K562 (cell line): ENCODE results near the gene MINPP1.

ENCODE experiments used
- BRCA1 ChIP-seq, 2 experiments: fragments of 450-650 bp in 1 of 2; sonication (generic) in 1 of 2; formaldehyde crosslinking in 1 of 2; IDR thresholded peaks; 2 replicates each; pipeline versions ENCODE4 v1.5.0 to v1.6.1; 2017 to 2020; ENCODE audit warnings: mild to moderate bottlenecking in 1 of 2, missing genetic modification reagents in 1 of 2
- EP300 ChIP-seq: IDR thresholded peaks from 2 replicates; pipeline ENCODE4 v1.6.1; 2012; ENCODE audit warnings: low read length, improper control_type of control experiment
- KLF13 ChIP-seq: fragments of 450-650 bp; IDR thresholded peaks from 2 replicates; pipeline ENCODE4 v1.6.1; 2016; ENCODE audit warnings: missing genetic modification characterization, low read depth, mild to moderate bottlenecking, missing compliant biosample characterization, moderate library complexity, borderline replicate concordance
- POLR2A ChIP-seq: fragments of 450-650 bp; conservative IDR thresholded peaks from 2 replicates; pipeline ENCODE4 v1.6.1; 2016
- POLR2AphosphoS5 ChIP-seq: IDR thresholded peaks from 2 replicates; pipeline ENCODE4 v1.6.1; 2011; ENCODE audit warnings: mild to moderate bottlenecking, low read depth, low read length, moderate library complexity; ENCODE audit not compliant: control insufficient read depth, insufficient read depth
- SRF ChIP-seq, 2 experiments: fragments of 250-450, 450-650 bp in 1 of 2; sonication (Bioruptor Pico) in 1 of 2; sonication (generic) in 1 of 2; formaldehyde crosslinking; IDR thresholded peaks; 2 replicates each; pipeline versions ENCODE4 v1.5.0 to v1.5.1; 2020 to 2022; ENCODE audit warnings: mild to moderate bottlenecking in 1 of 2, missing genetic modification reagents in 1 of 2
- TF ChIP-seq, protein P1 (sequence below): sonication (generic); formaldehyde crosslinking; IDR thresholded peaks from 2 replicates; pipeline ENCODE4 v1.8.0; 2022; ENCODE audit warnings: mild to moderate bottlenecking, missing genetic modification reagents, borderline replicate concordance
- TF ChIP-seq, protein P2 (sequence below), 3 experiments: IDR thresholded peaks in 2 of 3; conservative IDR thresholded peaks in 1 of 3; 2 replicates each; pipeline ENCODE4 v1.5.1; 2011 to 2012; ENCODE audit warnings: low read length in 3 of 3, mild to moderate bottlenecking in 3 of 3, control low read depth in 2 of 3, improper control_type of control experiment in 1 of 3, inconsistent platforms in 1 of 3, low read depth in 1 of 3, mixed read lengths in 1 of 3, moderate library complexity in 1 of 3; ENCODE audit not compliant: insufficient read depth in 2 of 3
- TF ChIP-seq, protein P3 (sequence below): sonication (generic); formaldehyde crosslinking; IDR thresholded peaks from 2 replicates; pipeline ENCODE4 v1.8.1; 2023; ENCODE audit warnings: mild to moderate bottlenecking, missing genetic modification reagents

DNA sequence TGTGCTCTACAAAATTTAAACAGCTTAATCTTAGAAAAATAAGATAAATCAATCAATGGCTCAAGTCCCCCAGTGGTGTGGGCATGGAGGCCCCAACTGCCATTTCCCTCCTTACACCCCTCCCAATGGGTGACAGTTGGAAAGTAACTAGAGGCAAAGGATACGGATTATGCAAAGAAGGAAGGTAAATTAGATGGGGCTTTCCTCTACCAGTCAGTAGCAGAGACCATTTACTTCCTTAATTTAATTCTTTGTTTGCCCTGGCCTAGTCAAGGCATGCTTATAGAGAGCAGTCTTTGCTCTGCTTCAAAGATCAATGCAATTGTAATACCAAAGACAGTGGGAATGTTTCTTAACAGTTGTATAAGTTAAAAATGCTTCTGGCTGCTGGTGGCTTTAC, 91.7 kb downstream of the MINPP1 start:
- TF ChIP-seq, protein P1, sequence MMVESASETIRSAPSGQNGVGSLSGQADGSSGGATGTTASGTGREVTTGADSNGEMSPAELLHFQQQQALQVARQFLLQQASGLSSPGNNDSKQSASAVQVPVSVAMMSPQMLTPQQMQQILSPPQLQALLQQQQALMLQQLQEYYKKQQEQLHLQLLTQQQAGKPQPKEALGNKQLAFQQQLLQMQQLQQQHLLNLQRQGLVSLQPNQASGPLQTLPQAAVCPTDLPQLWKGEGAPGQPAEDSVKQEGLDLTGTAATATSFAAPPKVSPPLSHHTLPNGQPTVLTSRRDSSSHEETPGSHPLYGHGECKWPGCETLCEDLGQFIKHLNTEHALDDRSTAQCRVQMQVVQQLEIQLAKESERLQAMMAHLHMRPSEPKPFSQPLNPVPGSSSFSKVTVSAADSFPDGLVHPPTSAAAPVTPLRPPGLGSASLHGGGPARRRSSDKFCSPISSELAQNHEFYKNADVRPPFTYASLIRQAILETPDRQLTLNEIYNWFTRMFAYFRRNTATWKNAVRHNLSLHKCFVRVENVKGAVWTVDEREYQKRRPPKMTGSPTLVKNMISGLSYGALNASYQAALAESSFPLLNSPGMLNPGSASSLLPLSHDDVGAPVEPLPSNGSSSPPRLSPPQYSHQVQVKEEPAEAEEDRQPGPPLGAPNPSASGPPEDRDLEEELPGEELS (CRISPR knock-in tag), result no peak
- TF ChIP-seq EP300 (no peak), POLR2AphosphoS5 (no peak), KLF13 (tag) (no peak), BRCA1 (IDR thresholded peaks at IDR 0.05) (no peak), BRCA1 (CRISPR knock-in tag; IDR thresholded peaks at IDR 0.05) (no peak), POLR2A (no peak), SRF (CRISPR knock-in tag; IDR thresholded peaks at IDR 0.05) (no peak)
- TF ChIP-seq, protein P2, sequence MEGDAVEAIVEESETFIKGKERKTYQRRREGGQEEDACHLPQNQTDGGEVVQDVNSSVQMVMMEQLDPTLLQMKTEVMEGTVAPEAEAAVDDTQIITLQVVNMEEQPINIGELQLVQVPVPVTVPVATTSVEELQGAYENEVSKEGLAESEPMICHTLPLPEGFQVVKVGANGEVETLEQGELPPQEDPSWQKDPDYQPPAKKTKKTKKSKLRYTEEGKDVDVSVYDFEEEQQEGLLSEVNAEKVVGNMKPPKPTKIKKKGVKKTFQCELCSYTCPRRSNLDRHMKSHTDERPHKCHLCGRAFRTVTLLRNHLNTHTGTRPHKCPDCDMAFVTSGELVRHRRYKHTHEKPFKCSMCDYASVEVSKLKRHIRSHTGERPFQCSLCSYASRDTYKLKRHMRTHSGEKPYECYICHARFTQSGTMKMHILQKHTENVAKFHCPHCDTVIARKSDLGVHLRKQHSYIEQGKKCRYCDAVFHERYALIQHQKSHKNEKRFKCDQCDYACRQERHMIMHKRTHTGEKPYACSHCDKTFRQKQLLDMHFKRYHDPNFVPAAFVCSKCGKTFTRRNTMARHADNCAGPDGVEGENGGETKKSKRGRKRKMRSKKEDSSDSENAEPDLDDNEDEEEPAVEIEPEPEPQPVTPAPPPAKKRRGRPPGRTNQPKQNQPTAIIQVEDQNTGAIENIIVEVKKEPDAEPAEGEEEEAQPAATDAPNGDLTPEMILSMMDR (IDR thresholded peaks at IDR 0.05 in 2 of 3, conservative IDR thresholded peaks at IDR 0.05 in 1 of 3; ENCODE audit: insufficient read depth in 2 of 3, low read depth in 1 of 3, low read length in 3 of 3), result no peak
- TF ChIP-seq, protein P3, sequence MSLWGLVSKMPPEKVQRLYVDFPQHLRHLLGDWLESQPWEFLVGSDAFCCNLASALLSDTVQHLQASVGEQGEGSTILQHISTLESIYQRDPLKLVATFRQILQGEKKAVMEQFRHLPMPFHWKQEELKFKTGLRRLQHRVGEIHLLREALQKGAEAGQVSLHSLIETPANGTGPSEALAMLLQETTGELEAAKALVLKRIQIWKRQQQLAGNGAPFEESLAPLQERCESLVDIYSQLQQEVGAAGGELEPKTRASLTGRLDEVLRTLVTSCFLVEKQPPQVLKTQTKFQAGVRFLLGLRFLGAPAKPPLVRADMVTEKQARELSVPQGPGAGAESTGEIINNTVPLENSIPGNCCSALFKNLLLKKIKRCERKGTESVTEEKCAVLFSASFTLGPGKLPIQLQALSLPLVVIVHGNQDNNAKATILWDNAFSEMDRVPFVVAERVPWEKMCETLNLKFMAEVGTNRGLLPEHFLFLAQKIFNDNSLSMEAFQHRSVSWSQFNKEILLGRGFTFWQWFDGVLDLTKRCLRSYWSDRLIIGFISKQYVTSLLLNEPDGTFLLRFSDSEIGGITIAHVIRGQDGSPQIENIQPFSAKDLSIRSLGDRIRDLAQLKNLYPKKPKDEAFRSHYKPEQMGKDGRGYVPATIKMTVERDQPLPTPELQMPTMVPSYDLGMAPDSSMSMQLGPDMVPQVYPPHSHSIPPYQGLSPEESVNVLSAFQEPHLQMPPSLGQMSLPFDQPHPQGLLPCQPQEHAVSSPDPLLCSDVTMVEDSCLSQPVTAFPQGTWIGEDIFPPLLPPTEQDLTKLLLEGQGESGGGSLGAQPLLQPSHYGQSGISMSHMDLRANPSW (CRISPR knock-in tag), result no peak
